ENCODE data around the gene GSK3B. TPM values are rescaled to one million over a fixed set of nuclear protein-coding genes. Genes with fewer than 3 reads are reported as not detected.

GSK3B gene
- total RNA-seq, 1 experiment from 2014 or later = 56.5 TPM

GRCh38 chr3:119930286-119930685, 164.0 kb downstream of the GSK3B start:
- H3K9ac ChIP-seq (ENCODE audit: extremely low read depth, insufficient read length, low read length) = no peak overlapping the region
- Mint-ChIP-seq H3K27ac (no peak overlapping the region), H3K9me3 (no peaks in the 10 kb centered on the region), H3K4me1 (no peaks in the 10 kb centered on the region), H3K36me3 (ENCODE audit: insufficient read depth in 1 of 3, low read depth in 3 of 3) (no peaks in the 10 kb centered on the region), H3K27me3 (ENCODE audit: low read depth) (no peaks in the 10 kb centered on the region), H3K4me3 (no peak overlapping the region)
- H4K8ac ChIP-seq (replicated peaks; ENCODE audit: insufficient read length, low read depth, low read length) = no peak overlapping the region
- H4K91ac ChIP-seq (ENCODE audit: insufficient read length, low read depth, low read length) = no peak overlapping the region
- H3K27me3 ChIP-seq (ENCODE audit: insufficient read depth, low read length) = no peaks in the 10 kb centered on the region
- WGBS (ENCODE audit: extremely low coverage, insufficient read length, low lambda C conversion rate) = no CpG with 5 or more reads among the region's 1 CpG
- no peak overlapping the region for H2BK15ac ChIP-seq (ENCODE audit: low read depth, low read length)
- H3K23ac ChIP-seq (ENCODE audit: insufficient read length, low read depth, low read length) = no peak overlapping the region
- no peak for TF ChIP-seq CTCF (conservative IDR thresholded peaks at IDR 0.05)
- H3K79me2 ChIP-seq (ENCODE audit: insufficient read depth, low read length) = 0 out of 2 replicates have a peak, but pooled peaks cover 2% of the 10 kb centered on the region
- no peak for DNase-seq
- H3K9me3 ChIP-seq (ENCODE audit: control insufficient read depth, low read depth, low read length) = no peaks in the 10 kb centered on the region
- H3K18ac ChIP-seq (ENCODE audit: insufficient read length, low read depth, low read length) = no peak overlapping the region
- H2AK5ac ChIP-seq (ENCODE audit: insufficient read length, low read length) = no peak overlapping the region
- no peak overlapping the region for H2BK120ac ChIP-seq (ENCODE audit: low read depth, low read length, poor library complexity, severe bottlenecking)
- no peak overlapping the region for H3K27ac ChIP-seq (ENCODE audit: insufficient read length, low read depth, low read length)
- no peak overlapping the region for H4K5ac ChIP-seq (ENCODE audit: insufficient read length, low read depth, low read length)
- H4K20me1 ChIP-seq (ENCODE audit: control insufficient read depth, insufficient read depth, insufficient read length) = no peaks in the 10 kb centered on the region
- no peak overlapping the region for H2BK5ac ChIP-seq (ENCODE audit: insufficient read length, low read length)
- no peaks in the 10 kb centered on the region for H3K4me1 ChIP-seq (ENCODE audit: insufficient read depth, low read length)
- no peak overlapping the region for H2BK20ac ChIP-seq (ENCODE audit: low read depth, low read length, poor library complexity, severe bottlenecking)
- H3K14ac ChIP-seq (ENCODE audit: insufficient read depth, low read length) = no peak overlapping the region
- H2AFZ ChIP-seq (ENCODE audit: low read length) = no peak overlapping the region
- H3K4me2 ChIP-seq (ENCODE audit: insufficient read depth, insufficient read length, low read length) = no peak overlapping the region
- peaks cover 2% of the 10 kb centered on the region for H3K79me1 ChIP-seq (ENCODE audit: insufficient read depth, low read depth, low read length, poor library complexity, severe bottlenecking)
- no peaks in the 10 kb centered on the region for H3K23me2 ChIP-seq (ENCODE audit: insufficient read length, low read depth, low read length, poor library complexity, severe bottlenecking)
- no peak overlapping the region for H3K4ac ChIP-seq (ENCODE audit: low read depth, low read length)
- H3T11ph ChIP-seq (ENCODE audit: low read length) = no peak overlapping the region
- no peak overlapping the region for H2BK12ac ChIP-seq (ENCODE audit: insufficient read length, low read depth, low read length)
- H3K56ac ChIP-seq (ENCODE audit: insufficient read length, low read depth, low read length) = no peak overlapping the region
